GM20431 (cell line): ENCODE data around the gene SLC35F6.
"Not testable (repeated sequence)": the region's sequence is repeated elsewhere in the genome, so short reads cannot be mapped to it uniquely, and the experiment has no call there.

Experiments
- in situ Hi-C: fragments of 300-500 bp; cut with MseI, MboI; formaldehyde crosslinking; loops from one replicate; pipeline ENCODE4 v1.15.0; 2020; ENCODE audit warnings: low sequenced_read_pairs; ENCODE audit not compliant: unreplicated experiment

SLC35F6 gene

GRCh38 chr2:26729311-26729710 is 34.8 kb upstream of the SLC35F6 start:
- in situ Hi-C loops, result no loop called here

GRCh38 chr2:26730549-26731344 is 33.3 kb upstream of the SLC35F6 start:
- in situ Hi-C loops, result no loop called here

DNA sequence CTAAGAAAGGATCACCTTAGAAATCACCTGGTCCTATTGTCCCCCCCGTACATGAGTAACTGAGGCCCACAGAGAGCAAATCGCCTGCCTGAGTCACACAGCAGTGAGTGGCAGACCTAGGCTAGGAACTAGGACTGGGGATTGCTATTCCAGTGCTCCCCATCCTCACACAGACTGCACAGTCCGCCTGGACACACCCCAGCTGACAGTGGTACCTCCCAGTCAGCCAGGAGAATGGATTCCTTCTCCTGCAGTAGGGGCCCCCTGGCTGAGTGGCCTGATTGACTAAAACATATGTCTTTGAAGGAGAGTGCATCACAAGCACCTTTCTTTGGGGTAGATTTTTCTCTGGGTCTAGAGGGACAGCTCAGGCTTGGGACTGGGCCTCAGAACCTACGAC is 32.4 kb upstream of the SLC35F6 start:
- in situ Hi-C loops, result no loop called here

DNA sequence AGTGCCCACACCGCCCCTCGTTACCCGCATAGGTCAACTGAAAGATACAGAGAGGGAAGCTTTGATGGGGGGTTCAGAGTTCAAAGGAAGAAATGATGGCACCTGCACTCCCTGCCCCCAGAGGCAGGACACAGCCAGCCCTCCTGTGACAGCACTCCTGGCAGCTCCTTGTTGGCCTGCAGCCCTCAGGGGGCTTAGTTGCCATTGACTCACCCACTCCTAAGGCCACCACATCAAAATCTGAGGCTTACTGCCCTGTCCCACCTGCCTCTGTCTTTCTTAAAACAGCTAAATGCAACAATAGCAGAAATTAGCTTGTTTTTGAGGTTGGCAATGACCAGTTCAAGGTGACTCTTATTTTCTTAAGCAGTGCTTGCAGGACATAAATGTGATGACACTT is 31.6 kb upstream of the SLC35F6 start:
- in situ Hi-C loops, result no loop called here

- in situ Hi-C loops, result no loop called here
These were observed 30.7 kb upstream of the SLC35F6 start for GRCh38 chr2:26733413-26733812.

- in situ Hi-C loops, result no loop called here
These were observed 29.0 kb upstream of the SLC35F6 start for GRCh38 chr2:26735097-26735496.

GRCh38 chr2:26735883-26736588 is 28.0 kb upstream of the SLC35F6 start:
- in situ Hi-C loops, result no loop called here

DNA sequence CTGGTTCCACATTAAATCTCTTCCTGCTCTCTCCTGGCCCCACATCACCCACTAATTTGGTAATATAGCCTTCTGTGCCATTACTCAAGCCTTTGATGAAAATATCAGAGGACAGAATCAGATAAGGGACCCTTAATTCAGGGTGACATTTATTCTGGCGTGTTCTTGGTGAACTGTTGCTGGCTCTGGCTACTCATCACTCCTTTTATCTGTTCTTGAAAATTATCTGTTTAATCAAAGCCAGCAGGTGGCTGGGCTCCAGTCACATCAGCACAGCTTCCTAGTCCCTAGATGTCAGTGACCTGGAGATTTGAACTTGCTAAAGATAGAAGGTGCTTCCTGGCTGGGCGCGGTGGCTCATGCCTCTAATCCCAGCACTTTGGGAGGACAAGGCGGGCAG is 26.9 kb upstream of the SLC35F6 start:
- in situ Hi-C loops, result no loop called here

DNA sequence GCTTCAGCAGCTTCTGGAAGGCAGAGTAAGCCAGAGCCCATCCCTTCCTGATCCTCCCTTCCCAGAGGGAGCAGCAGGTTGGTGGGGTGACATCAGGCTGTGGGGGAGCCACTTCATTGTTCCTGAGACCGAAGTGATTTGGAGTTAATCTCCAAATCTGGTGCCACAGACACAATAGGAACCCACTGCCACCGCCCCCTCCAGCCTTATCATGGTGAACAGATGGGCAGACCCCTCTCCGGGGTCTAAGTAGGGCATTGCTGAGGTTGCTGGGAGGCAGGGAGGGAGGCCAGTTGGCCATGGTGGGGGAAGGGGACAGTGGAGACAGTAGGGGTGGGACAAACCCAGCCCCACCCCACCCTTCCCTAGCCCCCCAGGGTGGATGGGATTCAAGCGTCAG is 25.6 kb upstream of the SLC35F6 start:
- in situ Hi-C loops, result no loop called here

- in situ Hi-C loops, result no loop called here
These were observed 24.6 kb upstream of the SLC35F6 start for GRCh38 chr2:26739514-26739913.

DNA sequence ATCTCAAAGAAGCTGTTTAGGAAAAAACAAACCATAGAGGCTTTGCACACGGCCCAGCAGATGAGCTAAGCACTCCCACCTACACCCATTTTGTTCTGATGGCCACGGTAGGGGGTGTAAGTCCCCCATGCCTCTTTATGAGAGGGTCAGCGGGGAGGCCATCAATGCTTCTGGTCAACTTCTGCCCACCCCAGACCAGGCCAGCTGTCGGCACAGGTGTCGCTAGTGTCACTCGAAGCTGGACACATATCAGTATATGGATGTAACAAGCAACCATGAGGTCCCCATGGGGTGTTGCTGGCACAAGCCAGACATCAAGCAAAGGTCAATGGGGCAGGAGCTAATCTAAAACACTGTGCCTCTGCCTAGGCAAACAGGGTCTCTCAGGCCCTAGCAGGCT is 23.7 kb upstream of the SLC35F6 start:
- in situ Hi-C loops, result loop anchor here (10.0 kb wide), 1 partner anchor 136 kb away; no protein-coding TSS in a partner anchor

GRCh38 chr2:26740890-26741302 is 23.2 kb upstream of the SLC35F6 start:
- in situ Hi-C loops, result loop anchor here (10.0 kb wide), 1 partner anchor 136 kb away; no protein-coding TSS in a partner anchor

GRCh38 chr2:26742048-26742770 is 21.9 kb upstream of the SLC35F6 start:
- in situ Hi-C loops, result loop anchor here (10.0 kb wide), 1 partner anchor 137 kb away; no protein-coding TSS in a partner anchor

DNA sequence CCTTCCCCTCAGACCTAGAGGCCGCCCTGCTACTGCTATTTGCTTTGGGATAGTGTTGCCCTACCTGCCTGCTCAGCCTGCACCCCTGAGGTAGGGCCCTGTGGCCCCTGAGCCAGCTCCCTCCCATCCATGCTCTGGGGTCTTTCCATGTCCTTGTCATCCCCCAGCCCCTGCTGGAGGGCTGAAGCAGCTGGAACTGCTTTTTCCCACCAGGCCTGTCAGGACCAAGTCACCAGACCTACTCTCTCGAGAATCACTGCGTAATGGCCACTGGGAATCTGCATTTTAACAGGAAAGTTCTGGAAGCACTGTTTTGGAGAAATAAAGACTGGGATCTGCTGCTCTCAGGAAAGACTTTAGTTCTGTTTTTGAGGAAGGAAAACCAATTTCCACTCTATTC is 20.2 kb upstream of the SLC35F6 start:
- in situ Hi-C loops, result loop anchor here (10.0 kb wide), 1 partner anchor 139 kb away; no protein-coding TSS in a partner anchor

- in situ Hi-C loops, result loop anchor here (10.0 kb wide), 1 partner anchor 140 kb away; no protein-coding TSS in a partner anchor
These were observed 19.1 kb upstream of the SLC35F6 start for GRCh38 chr2:26744953-26745352.

DNA sequence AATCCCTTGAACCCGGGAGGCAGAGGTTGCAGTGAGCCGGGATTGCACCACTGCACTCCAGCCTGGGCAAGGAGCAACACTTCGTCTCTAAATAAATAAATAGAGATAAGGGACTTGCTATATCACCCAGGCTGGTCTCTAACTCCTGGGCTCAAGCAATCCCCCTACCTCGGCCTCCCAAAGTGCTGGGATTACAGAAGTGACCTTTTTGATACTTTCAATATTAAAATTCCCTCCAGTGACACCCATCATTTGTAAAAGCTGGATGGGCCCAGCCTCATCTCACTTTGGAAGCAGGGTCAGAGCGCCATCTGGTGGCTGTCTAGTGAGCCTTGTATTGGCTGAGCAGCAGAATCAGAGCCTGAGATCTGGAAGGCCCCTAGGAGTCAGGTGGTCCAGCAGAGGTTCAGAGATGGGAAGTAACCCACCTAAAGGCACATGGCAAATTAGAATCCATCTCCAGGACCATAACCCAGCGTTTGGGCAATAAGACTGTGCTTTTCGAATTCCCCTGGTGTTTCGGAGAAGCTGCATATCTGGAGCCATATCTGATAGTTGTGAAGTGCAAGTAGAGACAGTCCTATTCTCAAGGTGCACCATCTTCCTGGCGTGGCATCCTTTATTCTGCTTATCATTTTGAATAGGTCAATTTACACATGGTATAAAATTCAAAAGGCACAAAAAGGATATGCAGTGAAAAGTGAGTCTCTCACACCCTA is 18.3 kb upstream of the SLC35F6 start:
- in situ Hi-C loops, result loop anchor here (10.0 kb wide), 1 partner anchor 141 kb away; no protein-coding TSS in a partner anchor

- in situ Hi-C loops, result loop anchor here (10.0 kb wide), 1 partner anchor 142 kb away; no protein-coding TSS in a partner anchor
These were observed 17.1 kb upstream of the SLC35F6 start for GRCh38 chr2:26746934-26747333.

DNA sequence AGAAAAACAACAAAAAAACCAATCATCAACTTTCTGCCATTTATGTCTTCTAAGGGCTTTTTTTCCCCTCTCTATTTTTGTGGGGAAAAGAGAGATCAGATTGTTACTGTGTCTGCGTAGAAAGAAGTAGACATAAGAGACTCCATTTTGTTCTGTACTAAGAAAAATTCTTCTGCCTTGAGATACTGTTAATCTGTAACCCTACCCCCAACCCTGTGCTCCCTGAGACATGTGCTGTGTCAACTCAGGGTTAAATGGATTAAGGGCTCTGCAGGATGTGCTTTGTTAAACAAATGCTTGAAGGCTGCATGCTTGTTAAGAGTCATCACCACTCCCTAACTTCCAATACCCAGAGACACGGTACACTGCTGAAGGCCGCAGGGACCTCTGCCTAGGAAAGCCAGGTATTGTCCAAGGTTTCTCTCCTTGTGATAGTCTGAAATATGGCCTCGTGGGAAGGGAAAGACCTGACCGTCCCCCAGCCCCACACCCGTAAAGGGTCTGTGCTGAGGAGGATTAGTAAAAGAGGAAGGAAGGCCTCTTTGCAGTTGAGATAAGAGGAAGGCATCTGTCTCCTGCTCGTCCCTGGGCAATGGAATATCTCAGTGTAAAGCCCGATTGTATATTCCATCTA is 14.2 kb upstream of the SLC35F6 start:
- in situ Hi-C loops, result loop anchor here (10.0 kb wide), 1 partner anchor 145 kb away; no protein-coding TSS in a partner anchor

DNA sequence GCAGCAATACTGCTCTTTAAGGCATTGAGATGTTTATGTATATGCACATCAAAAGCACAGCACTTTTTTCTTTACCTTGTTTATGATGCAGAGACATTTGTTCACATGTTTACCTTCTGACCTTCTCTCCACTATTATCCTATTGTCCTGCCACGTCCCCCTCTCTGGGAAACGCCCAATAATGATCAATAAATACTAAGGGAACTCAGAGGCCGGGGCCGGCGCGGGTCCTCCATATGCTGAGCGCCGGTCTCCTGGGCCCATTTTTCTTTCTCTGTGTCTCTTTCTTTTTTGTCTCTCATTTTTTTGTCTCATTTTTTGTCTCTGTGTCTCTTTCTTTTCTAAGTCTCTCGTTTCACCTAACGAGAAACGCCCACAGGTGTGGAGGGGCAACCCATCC is 13.6 kb upstream of the SLC35F6 start:
- in situ Hi-C loops, result not testable (repeated sequence)
